LNCAP (cell line): ENCODE measurements around the gene GPR176.

ENCODE experiments used
- TF ChIP-seq, protein P1 (sequence below): fragments of 450-650 bp; IDR thresholded peaks from 2 replicates; pipeline ENCODE4 v1.5.1; 2017; ENCODE audit warnings: mild to moderate bottlenecking

GPR176 gene

DNA sequence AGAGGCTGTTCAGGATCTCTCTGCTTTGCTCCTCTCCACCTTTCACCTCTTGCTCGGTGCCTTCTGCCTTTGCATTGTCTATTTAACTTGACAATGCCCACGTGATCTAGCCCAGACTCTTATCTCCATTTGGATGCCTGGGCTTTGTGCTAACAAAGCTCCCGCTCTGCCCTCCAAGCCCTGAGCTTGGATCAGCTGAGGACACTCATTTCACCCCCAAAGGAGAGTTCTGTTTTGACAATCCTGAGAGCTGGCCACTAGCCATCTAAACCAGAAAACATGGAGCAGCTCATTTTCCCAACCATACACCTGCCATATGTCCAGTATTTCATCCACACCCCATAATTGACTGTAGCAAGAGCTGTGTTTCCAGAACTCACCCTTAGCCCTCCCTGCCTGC, 12.8 kb downstream of the GPR176 start:
- TF ChIP-seq, protein P1, sequence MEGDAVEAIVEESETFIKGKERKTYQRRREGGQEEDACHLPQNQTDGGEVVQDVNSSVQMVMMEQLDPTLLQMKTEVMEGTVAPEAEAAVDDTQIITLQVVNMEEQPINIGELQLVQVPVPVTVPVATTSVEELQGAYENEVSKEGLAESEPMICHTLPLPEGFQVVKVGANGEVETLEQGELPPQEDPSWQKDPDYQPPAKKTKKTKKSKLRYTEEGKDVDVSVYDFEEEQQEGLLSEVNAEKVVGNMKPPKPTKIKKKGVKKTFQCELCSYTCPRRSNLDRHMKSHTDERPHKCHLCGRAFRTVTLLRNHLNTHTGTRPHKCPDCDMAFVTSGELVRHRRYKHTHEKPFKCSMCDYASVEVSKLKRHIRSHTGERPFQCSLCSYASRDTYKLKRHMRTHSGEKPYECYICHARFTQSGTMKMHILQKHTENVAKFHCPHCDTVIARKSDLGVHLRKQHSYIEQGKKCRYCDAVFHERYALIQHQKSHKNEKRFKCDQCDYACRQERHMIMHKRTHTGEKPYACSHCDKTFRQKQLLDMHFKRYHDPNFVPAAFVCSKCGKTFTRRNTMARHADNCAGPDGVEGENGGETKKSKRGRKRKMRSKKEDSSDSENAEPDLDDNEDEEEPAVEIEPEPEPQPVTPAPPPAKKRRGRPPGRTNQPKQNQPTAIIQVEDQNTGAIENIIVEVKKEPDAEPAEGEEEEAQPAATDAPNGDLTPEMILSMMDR, result no peak

DNA sequence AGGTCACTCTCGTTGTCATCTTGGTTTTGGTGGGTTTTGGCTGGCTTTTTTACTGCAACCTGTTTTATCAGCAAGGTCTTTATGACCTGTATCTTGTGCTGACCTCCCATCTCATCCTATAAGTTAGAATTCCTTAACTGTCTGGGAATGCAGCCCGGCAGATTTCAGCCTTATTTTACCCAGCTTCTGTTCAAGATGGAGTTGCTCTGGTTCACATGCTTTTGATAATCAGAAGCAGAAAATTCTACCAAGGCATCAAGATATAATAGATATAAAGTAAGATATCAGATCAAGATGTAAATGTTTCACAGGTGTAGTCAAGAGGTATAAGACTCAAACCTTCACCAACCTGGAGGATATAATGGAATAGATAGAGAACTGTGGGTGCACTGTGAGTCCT, 16.0 kb downstream of the GPR176 start:
- TF ChIP-seq, protein P1, result no peak

DNA sequence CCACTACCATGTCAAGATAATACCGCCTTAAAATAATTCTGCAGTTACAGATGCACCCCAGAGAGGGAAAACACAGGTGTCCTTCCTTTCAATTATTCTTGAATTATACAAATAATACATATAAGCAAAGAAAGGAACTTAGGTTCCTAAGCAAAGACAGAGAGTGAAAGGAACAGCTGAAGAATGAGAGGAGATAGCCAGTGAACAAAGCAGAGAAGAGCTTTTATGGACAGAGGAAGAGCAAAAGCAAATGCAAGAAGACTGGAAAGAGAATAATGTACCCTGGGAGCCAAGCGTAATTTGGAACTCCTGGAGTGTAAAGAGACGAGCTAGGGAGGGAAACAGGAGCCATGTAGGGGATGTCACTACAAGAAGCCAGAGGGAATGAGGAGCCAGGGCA, 21.7 kb downstream of the GPR176 start:
- TF ChIP-seq, protein P1, result no peak

DNA sequence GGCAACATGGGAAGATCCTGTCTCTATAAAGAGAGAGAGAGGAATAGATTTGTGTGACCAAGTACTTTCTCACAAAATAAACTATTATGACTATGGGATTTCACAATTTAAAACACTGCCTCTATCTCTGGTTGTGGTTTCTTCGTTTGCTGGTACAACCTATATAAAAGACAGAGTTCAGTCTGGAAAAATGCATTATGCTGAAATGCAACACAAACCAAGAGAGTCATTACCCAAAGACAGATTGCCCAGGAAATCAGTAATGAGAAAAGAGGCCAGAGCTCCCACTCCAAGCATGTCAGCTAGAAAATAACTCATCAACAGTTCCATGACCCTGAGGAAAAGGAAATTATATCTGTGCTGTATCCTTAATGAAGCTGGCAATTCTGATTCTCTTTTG, 23.2 kb downstream of the GPR176 start:
- TF ChIP-seq, protein P1, result no peak

DNA sequence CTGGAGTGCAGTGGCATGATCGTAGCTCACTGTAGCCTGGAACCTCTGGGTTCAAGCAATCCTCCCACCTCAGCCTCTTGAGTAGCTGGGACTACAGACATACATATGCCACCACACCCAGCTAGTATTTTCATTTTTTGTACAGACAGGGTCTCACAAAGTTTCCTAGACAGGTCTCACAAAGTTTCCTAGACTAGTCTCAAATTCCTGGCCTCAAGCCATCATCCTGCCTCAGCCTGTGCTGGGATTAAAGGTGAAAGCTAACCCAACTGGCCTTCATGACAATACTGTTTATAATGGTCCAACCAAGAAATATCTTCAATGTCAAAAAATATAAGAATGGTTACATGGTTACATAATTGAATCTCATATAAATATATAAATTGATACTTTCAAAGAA, 24.0 kb downstream of the GPR176 start:
- TF ChIP-seq, protein P1, result no peak

DNA sequence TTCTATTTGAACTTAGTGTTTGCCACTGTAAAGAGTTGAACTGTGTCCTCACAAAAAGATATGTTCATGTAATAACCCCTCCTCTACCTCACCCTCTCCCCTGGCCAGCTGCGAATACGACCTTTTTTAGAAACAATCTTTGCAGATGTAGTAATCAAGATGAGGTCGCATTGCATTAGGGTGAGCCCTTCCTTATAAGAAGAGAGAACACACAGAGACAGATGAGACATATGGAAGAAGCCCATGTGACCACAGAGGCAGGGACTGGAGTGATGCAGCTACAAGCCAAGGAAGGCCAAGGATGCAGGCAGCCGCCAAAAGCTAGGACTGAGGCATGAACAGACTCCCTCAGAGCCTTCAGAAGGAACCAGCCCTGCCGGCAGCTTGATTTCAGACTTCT, 27.6 kb downstream of the GPR176 start:
- TF ChIP-seq, protein P1, result no peak

DNA sequence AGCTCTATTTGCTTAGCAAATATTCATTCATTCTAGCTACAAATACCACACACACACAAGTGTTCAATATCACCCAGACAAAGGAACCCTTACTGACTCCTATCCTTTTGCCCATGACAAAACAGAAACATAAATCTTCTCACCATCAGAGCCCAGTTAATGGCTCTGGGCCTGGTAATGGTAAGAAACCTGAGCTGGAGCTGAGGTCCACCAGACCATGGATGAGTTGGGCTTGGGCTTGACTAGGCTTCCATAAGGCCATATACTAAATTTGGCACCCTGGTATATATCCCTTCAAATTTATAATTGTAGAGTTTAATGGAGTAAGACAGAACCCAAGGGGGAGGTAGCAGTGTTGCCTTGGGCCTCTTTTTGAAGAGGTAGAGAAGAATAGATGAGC, 29.4 kb downstream of the GPR176 start:
- TF ChIP-seq, protein P1, result no peak

DNA sequence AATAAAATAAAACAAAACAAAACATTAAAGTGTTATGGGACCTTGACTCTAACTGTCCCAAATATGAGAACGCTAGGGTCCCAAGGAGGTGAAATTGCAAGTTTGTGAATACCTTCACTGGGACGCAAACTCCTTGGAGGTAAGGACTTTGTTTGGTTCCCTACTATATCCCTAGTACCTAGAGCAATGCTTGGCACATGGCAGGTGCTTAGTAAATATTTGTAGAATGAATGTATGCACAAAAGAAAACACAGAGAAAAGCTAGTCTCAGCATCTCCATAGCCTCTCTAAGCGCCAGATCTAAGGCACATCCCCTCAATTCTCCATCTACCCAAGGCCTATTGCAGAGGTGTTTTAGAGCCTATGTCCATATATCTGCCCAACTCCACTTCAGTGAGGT, 30.5 kb downstream of the GPR176 start:
- TF ChIP-seq, protein P1, result no peak
